Measurements from ENCODE around the gene SRXN1.

DNA sequence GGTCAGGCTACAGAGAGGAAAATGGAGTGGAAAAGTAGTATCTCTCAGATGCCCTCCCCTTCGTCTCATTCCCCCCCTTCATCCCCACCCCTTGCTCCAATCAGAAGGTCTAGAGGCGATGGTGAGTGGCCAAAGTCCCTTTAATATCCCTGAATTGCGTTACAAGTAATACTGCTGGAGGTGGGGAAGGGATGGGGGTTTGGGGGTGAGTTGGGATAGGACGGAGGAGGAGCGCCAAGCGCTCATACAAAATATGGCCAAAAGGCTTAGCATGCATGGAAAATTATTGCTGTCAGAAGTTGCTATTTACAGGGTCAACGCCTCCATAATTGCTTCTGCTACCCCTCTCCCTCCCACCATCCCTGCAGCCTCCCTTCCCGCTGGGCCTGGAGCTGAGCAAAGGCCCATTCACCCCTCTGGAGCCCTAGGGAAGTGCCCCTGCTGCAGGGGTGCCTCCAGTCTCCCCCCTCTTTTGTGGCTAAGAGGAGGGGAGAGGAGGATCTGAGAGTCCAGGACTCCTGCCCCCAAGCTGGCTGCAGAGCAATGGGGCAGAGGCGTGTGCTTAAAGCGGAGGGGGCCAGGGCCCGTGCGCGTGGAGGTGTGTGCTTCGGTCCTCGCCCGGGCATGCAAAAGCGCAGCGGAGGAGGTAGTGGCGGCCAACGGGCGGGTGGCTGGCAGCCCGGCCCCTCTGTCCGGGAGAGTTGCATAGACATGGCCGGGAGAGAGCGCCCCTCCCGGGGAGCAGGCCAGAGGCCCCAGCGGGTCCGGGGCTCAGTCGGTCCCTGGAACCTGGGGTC, 8.7 kb upstream of the SRXN1 start:
- TF ChIP-seq, protein P1, sequence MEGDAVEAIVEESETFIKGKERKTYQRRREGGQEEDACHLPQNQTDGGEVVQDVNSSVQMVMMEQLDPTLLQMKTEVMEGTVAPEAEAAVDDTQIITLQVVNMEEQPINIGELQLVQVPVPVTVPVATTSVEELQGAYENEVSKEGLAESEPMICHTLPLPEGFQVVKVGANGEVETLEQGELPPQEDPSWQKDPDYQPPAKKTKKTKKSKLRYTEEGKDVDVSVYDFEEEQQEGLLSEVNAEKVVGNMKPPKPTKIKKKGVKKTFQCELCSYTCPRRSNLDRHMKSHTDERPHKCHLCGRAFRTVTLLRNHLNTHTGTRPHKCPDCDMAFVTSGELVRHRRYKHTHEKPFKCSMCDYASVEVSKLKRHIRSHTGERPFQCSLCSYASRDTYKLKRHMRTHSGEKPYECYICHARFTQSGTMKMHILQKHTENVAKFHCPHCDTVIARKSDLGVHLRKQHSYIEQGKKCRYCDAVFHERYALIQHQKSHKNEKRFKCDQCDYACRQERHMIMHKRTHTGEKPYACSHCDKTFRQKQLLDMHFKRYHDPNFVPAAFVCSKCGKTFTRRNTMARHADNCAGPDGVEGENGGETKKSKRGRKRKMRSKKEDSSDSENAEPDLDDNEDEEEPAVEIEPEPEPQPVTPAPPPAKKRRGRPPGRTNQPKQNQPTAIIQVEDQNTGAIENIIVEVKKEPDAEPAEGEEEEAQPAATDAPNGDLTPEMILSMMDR (IDR thresholded peaks at IDR 0.05): no peak
- TF ChIP-seq EP300 (IDR thresholded peaks at IDR 0.05): no peak
- TF ChIP-seq POLR2AphosphoS5 (IDR thresholded peaks at IDR 0.05): no peak
- no peak for TF ChIP-seq POLR2A (IDR thresholded peaks at IDR 0.05)
